NCI-H2227 treated with DMSO at 0.1 percent for 48 hours (cell line): Measurements from ENCODE around the gene MYO5A.
"Not testable (repeated sequence)": the region's sequence is repeated elsewhere in the genome, so short reads cannot be mapped to it uniquely, and the experiment has no call there.

Experiments
- DNase-seq: peaks from one replicate; lab custom pipeline; 2025; lab: John Stamatoyannopoulos, UW

MYO5A gene

DNA sequence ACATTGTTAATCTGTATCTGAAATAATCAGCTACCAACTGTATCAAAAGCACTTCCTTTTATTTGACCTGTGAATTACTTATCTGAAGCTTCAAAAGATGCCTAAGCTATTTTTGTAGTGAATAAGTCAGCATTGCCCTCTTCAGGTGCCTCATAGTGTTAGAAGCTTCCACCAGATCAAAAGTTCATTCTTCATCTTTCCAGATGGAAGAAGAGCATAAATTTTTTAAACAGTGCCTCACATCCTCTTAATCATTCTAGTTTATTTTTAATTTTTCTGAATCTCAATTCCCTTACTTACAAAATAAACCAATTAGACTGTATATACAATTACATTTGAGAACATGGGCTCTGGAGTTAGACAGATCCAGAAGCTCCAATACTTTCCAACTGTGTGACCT is 65.0 kb downstream of the MYO5A start:
- no peak for DNase-seq

GRCh38 chr15:52462806-52463360 is 65.8 kb downstream of the MYO5A start:
- DNase-seq = peak; percentile 7

DNA sequence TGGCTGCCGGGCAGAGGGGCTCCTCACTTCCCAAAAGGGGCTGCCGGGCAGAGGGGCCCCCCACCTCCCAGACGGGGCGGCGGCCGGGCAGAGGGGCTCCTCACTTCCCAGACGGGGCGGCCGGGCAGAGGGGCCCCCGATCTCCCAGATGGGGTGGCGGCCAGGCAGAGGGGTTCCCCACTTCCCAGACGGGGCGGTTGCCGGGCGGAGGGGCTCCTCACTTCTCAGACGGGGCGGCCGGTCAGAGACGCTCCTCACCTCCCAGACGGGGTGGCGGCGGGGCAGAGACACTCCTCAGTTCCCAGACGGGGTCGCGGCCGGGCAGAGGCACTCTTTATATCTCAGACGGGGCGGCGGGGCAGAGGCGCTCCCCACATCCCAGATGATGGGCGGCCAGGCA is 69.0 kb downstream of the MYO5A start:
- DNase-seq = not testable (repeated sequence)

DNA sequence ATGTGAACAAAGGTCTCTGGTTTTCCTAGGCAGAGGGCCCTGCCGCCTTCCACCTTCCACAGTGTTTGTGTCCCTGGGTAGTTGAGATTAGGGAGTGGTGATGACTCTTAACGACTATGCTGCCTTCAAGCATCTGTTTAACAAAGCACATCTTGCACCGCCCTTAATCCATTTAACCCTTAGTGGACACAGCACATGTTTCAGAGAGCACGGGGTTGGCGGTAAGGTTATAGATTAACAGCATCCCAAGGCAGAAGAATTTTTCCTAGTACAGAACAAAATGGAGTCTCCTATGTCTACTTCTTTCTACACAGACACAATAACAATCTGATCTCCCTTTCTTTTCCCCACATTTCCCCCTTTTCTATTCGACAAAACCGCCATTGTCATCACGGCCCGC is 69.4 kb downstream of the MYO5A start:
- DNase-seq = not testable (repeated sequence)

DNA sequence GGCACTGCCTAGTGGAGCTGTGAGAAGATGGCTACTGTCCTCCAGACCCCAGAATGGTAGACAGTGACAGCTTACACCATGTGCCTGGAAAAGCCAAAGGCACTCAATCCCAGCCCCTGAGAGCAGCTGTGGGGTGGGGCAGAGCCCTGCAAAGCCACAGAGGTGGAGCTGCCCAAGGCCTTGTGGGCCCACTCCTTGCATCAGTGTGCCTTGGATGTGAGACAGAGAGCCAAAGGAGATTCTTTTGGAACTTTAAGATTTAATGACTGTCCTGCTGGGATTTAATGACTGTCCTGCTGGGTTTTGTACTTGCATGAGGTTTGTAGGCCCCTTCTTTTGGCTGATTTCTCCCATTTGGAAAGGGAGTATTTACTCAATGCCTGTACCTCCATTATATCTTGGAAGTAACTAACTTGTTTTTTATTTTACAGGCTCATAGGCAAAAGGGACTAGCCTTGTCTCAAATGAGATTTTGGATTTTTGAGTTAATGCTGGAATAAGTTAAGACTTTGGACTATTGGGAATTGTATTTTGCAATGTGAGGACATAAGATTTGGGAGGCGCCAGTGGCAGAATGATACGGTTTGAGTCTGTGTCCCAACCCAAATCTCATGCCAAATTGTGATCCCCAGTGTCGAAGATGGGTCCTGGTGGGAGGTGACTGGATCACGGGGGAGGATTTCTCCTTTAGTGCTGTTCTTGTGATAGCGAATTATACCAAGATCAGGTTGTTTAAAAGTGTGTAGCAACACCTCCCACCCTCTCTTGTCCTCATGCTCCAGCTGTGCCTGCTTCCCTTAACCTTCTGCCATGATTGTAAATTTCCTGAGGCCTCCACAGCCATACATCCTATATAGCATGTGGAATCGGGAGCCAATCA is 80.4 kb downstream of the MYO5A start:
- DNase-seq = no peak

GRCh38 chr15:52445954-52446353 is 82.7 kb downstream of the MYO5A start:
- no peak for DNase-seq

- no peak for DNase-seq
Observed at GRCh38 chr15:52445553-52445952, 83.1 kb downstream of the MYO5A start.

DNA sequence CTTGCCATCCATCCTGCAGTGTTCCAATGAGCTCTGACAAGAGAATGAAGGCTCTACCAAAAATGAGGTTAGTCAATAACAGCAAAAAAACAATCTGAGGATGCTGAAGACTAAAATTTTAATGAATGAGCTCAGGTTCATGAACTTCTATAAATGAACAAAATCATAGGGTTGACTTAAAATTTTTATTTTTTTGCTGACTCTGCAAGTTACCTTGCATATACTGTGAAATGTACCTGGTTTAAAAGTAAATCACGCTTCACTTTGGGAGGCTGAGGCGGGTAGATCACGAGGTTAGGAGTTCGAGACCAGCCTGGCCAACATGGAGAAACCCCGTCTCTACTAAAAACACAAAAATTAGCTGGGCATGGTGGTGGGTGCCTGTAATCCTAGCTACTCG is 85.5 kb downstream of the MYO5A start:
- not testable (repeated sequence) for DNase-seq

- DNase-seq = no peak
Observed at GRCh38 chr15:52441841-52442240, 86.8 kb downstream of the MYO5A start.

- DNase-seq = no peak
Observed at GRCh38 chr15:52440946-52441345, 87.7 kb downstream of the MYO5A start.

GRCh38 chr15:52440414-52440813 is 88.3 kb downstream of the MYO5A start:
- no peak for DNase-seq

DNA sequence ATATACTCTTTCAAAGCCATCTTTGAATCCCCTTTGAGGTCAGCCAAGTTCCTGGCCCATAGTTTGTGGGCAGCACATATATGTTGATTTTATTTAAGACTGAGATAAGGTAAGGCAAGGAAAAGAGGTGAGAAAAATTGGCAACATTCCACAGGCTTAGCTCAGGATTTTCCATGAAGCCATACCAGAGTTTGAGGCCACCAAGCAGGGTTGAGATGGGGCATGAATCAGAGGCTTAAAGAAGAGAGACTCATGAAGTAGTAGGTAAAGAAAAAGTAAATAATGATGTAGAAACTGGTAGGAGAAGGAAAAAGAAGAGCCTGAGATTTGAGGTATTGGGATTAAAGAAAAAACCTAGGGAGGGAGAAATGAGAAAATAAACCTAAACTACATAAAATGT is 89.2 kb downstream of the MYO5A start:
- DNase-seq = no peak

- not testable (repeated sequence) for DNase-seq
Observed at GRCh38 chr15:52439042-52439441, 89.6 kb downstream of the MYO5A start.

DNA sequence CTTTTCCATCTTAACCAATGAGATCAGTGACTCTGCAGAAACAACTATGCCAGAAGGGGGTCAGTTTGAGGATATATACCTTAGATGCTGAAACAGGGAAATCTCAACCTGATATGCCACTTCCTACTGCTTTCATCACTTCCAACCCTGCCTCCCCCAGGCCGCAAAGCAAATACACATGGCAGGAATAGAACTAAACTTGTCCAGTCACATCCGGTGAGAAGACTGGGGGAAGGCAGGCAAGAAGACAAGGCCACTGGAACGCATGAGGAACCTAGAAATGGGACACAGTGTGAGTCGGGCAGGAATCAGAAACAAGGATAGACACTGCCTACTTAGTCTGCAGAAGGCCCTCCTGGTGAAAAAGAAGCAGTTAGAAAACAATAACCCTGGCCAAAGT is 90.6 kb downstream of the MYO5A start:
- DNase-seq = no peak

DNA sequence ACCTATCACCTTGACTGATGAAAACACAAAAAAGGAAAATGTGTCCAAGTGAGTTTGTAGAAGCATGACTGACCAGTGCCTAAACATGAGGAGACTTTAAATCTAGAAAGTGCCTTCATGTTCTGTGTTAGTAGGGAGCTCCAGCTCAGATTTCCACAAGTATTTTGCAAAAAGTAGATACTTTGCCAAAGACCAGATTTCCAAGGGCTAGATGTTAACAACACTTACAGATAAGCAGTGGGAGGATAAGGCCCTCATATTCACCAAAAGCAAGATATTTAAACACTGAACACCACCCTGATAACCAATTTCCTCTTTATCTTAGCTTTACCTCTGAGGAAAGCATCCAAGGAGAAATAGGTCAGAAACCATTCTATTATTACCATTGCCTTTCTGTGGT is 91.0 kb downstream of the MYO5A start:
- DNase-seq = no peak

DNA sequence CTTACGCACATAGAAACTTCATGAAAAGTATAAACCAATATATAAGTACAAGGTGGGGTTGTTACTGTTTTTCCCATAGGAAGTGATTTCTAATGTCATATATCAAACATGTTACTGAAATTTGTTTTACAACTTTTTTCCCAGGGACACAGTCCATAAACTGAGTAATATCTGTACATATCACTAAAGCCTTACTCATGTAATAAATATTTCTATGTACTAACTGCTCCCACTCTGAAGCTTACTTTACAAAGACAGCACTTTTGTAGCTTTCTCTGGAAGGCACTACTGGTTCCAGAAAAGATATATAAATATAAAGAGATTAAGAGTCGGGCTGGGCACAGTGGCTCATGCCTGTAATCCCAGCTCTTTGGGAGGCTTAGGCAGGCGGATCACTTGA is 91.7 kb downstream of the MYO5A start:
- no peak for DNase-seq

- DNase-seq = no peak
Observed at GRCh38 chr15:52434885-52435284, 93.8 kb downstream of the MYO5A start.

- DNase-seq = no peak
Observed at GRCh38 chr15:52428297-52428696, 100.4 kb downstream of the MYO5A start.

DNA sequence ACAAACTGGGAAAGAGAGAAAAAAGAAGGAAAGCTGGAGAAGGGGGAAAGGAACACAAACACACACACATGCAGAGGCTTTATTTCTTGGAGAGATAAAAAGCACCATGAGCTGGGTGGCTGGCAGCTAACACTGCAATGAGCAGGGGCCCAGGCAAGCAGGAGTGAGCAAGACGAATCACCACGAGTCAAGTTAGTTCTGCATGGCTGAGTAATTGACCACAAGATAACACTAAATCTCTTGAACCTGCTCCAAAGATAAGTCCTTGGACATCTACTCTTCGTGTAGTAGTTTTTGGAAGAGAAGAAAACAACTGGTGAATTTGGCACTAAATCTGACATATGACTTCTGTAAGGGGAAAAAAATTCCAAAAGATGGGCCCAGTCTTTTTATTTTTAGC is 100.9 kb downstream of the MYO5A start:
- DNase-seq = no peak

GRCh38 chr15:52424856-52425431 is 103.7 kb downstream of the MYO5A start:
- no peak for DNase-seq

DNA sequence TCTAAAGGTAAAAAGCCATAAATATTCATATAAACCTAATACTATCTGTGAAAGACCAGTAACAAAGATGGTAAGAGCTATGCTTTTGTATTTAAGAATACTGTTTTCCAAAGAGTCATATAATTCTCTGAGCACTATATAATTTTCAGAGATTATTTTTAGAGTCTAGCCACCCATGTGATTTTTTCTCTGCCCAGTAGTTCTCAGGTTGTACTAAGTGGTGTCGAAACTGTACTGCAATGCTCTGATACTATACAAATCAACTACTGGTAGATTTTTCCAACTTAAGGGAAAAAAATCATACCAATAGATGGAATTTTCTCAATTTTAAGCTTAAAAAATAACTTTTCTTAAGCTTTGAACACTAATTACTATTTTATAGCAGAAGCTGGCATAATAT is 104.8 kb downstream of the MYO5A start:
- DNase-seq = peak; percentile 33

DNA sequence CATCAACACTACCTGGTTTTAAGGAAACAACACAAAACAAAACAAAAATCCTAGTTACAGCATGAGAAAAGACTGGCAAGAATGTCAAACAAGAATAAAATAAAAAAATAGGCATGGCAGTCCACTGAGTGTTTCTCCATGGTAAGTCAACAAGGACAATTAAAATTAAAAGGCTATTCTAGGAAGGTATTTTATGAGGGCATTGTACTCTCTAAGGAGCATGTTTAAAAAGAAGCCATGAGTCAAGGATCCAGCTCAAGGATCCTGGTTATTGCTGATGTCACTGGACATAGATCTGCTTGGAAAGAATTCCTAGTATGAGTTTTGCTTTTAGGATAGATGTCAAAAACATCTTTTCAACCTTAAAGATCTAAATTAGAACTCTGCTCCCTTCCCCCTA is 106.7 kb downstream of the MYO5A start:
- DNase-seq = no peak

DNA sequence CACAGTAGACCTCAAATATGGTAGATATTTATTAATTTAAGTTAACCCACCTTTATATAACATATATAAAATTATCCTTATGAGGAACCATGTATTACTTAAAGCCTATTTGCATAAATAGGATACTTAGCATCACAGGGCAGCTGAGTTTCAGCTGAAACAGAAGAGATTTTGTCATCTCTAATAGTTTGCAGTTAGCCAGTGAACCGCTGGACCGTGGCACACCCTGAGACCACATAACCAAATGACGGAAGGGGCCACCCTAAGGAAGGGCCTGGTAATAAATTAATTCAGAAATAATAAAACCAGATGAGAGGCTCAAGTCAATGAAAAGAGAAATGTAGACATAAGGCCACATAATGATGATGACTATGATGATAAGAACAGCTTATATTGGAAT is 107.7 kb downstream of the MYO5A start:
- no peak for DNase-seq
